Measurements from ENCODE around the gene MGAT3. TPM values are rescaled to one million over a fixed set of nuclear protein-coding genes. Genes with fewer than 3 reads are reported as not detected.

The MGAT3 gene
- total and polyA plus RNA-seq, 10 donors = 1.3 to 14.4 (median 9.1) TPM

DNA sequence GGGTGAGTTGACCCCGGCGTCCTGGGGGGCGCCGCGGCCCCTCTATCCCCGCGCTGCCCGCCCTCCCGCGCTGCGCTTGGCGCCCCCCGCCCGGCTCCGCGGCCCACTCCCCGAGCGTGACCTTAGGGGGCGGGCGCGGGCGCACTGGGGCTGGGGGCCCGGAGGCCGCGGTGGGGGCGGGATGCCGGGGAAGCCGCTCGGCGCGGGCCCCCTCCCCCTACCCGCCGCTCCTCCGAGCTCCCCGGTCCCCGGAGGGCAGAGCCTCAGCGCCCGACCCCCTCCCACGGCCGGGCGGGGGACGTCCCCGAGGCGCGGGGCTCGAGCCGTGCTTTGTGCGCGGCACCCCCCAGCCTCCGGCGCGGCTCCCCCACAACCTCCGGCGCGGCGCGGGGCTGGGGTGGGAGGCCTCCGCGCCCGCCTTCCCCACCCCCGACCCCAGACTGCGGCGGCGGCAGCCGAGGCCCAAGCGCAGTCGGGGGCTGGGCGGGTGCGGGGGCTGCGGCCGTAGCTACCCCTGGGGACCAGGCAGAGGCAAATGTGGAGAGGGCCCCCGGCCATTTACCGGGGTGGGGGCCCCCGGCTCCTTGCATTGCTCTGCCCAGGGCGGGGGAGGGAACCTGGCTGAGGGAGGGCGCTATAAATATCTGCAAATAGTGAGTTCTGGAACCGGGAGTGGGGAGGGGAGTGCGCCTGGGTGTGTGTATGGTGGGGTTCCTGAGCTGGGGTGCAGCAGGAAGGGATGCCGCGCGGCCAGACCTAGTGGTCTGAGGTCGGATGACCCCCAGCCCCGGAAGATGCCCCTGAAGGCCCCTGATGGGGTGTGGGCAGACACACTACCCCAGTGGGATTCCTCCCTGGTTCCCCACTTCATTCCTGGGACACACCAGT, 988 bp downstream of the MGAT3 start:
- Histone ChIP-seq H3K27me3 (replicated peaks in 1 of 7) (peaks cover 0 to 41% (median 24%) of the 10 kb centered on the region in 7 donors), H3K36me3 (no peaks in the 10 kb centered on the region), H3K27ac (peak overlapping the region in 7 of 8 donors; percentile 13 to 86 (median 71)), H3K9me3 (no peaks in the 10 kb centered on the region), H3K4me3 (peak overlapping the region; percentile 27 to 75 (median 38)), H3K4me1 (peaks cover 7 to 60% (median 36%) of the 10 kb centered on the region in 6 donors)
- intact Hi-C loops (cut with DNase I; ENCODE audit: low total_unique reads) = no loop called here
- WGBS, 5 donors = 1 to 2% (median 1%) methylated on average over 26 to 83 of the region's 83 CpGs
- TF ChIP-seq CTCF (IDR thresholded peaks at IDR 0.05 in 8 of 11, conservative IDR thresholded peaks at IDR 0.05 in 3 of 11) (no peak), POLR2A (IDR thresholded peaks at IDR 0.05) (no peak), POLR2AphosphoS5 (IDR thresholded peaks at IDR 0.05) (no peak)
- DNase-seq = peak; percentile 77

DNA sequence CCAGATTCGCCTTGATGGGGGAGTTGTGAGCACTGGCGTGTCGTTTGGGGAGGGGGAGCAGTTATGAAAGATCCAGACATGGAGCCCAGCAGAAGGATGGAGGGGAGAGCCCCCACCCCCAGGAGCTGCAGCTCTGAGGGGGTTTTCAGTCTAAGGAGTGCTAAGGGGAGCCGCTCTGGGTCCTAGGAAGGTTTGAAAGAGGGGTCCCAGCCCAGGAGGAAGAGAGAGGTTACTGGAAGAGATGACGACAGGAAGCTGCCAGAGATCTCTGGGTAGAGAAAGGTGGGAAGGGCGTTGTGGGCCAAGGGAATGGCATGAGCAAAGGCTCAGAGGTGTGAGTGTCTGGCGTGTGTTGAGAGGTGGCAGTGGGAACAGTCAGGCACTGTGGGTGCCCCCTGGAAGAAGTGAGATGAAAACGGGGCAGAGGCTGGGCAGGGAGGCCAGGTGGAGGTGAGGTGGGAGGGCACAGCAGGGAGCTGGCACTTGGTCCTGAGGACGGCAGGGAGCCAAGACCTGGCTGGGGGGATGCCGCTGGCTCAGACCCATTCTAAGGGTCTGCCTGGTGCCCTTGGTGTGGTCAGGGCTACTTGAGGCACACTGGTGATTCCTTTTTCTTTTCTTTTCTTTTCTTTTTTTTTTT, 1.8 kb downstream of the MGAT3 start:
- H3K36me3 ChIP-seq = no peaks in the 10 kb centered on the region
- no peak for TF ChIP-seq CTCF (IDR thresholded peaks at IDR 0.05 in 8 of 11, conservative IDR thresholded peaks at IDR 0.05 in 3 of 11)
- no peak for TF ChIP-seq POLR2A (IDR thresholded peaks at IDR 0.05)
- TF ChIP-seq POLR2AphosphoS5 (IDR thresholded peaks at IDR 0.05) = no peak
- no peaks in the 10 kb centered on the region for H3K9me3 ChIP-seq
- DNase-seq = peak; percentile 69
- peaks cover 0 to 41% (median 24%) of the 10 kb centered on the region in 7 donors for H3K27me3 ChIP-seq (replicated peaks in 1 of 7)
- WGBS, 5 donors = 49 to 55% (median 52%) methylated on average over 10 of the region's 10 CpGs
- peak overlapping the region; percentile 27 to 75 (median 38) for H3K4me3 ChIP-seq
- intact Hi-C loops (cut with DNase I; ENCODE audit: low total_unique reads) = no loop called here
- H3K27ac ChIP-seq = peak overlapping the region in 5 of 8 donors; percentile 63 to 86 (median 76)
- peaks cover 13 to 62% (median 42%) of the 10 kb centered on the region in 6 donors for H3K4me1 ChIP-seq

DNA sequence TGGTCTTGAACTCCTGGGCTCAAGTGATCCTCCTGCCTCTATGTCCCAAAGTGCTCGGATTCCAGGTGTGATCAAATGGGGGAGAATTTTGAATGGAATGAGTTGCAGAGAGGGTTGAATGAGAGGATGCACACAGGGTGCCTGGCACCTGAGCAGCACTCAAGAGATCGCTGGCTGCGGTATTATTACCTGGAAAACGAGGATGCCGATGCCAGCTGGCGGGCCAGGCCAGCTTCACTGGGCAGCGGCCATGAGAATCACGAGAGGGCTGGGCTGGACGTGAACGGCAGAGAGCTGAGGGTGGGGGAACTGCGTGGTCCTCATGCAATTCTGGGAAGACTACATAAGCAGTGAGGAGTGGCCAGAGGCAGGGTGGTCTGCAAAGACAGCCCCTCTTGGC, 2.9 kb downstream of the MGAT3 start:
- no peaks in the 10 kb centered on the region for H3K36me3 ChIP-seq
- DNase-seq = peak; percentile 50
- H3K27me3 ChIP-seq (replicated peaks in 1 of 7) = peaks cover 0 to 41% (median 24%) of the 10 kb centered on the region in 7 donors
- peaks cover 13 to 66% (median 49%) of the 10 kb centered on the region in 6 donors for H3K4me1 ChIP-seq
- no peaks in the 10 kb centered on the region for H3K9me3 ChIP-seq
- no peak overlapping the region for H3K4me3 ChIP-seq
- TF ChIP-seq POLR2AphosphoS5 (IDR thresholded peaks at IDR 0.05) (no peak), POLR2A (IDR thresholded peaks at IDR 0.05) (no peak), CTCF (IDR thresholded peaks at IDR 0.05 in 8 of 11, conservative IDR thresholded peaks at IDR 0.05 in 3 of 11) (no peak)
- peak overlapping the region in 1 of 8 donors; percentile 27 for H3K27ac ChIP-seq
- WGBS, 5 donors = 81 to 89% (median 83%) methylated on average over 11 of the region's 11 CpGs
- intact Hi-C loops (cut with DNase I; ENCODE audit: low total_unique reads) = no loop called here

Measured in spleen (tissue), 11 donors.